DMS53 treated with DMSO at 0.1 percent for 48 hours (cell line): ENCODE results near the gene GIMAP2.

Source experiments
- DNase-seq: peaks from one replicate; lab custom pipeline; 2025; ENCODE audit not compliant: unreplicated experiment; lab: John Stamatoyannopoulos, UW

Gene GIMAP2

GRCh38 chr7:150732786-150733481 lies 47.4 kb downstream of the GIMAP2 start:
- no peak for DNase-seq

GRCh38 chr7:150733482-150734095 lies 48.1 kb downstream of the GIMAP2 start:
- DNase-seq: no peak

- no peak for DNase-seq
These were observed 48.7 kb downstream of the GIMAP2 start for GRCh38 chr7:150734254-150734653.

- DNase-seq: no peak
These were observed 50.3 kb downstream of the GIMAP2 start for GRCh38 chr7:150735596-150736358.

- no peak for DNase-seq
These were observed 51.4 kb downstream of the GIMAP2 start for GRCh38 chr7:150736864-150737263.

DNA sequence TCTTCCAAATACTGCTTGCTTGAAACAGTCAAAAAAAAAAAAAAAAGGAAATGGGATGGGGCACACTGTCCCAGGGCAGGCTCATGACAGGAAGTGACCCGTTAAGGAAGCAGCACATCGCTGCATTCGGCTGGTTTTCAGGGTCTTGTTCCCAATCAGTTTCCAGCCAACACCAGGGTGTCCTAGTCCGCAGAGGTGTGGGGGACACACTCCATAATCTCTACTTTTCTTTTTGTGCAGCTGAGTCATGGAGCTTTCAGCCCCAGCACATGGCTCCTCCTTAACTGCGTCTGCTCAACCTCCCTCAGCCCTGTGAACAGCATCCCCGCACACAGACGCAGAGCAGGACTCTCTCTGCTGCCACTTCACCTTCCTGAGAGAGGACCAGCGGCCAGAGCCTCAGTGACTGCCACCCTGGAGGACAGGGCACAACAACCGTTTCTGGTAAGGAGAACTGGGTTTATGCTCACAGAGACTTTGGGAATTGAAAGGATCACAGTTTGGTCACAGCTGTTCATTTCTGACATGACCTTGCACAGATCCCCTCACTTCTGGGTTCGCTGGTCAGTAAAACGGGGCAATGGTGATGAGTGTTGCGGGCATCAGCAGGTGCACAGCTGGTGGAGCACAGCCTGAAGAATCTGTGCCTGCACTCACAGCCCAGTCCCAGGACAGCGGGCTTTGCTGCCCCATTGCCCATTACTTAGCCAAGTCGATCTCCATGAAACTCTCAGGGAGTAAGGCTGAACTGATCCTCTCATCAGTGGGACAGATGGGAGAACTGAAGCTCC lies 52.0 kb downstream of the GIMAP2 start, which contains the start of gene GIMAP5:
TSS of gene GIMAP5 (plus strand) at position 154 of the 791 bp plus-strand sequence. CDS start 3,467 bp downstream, outside the sequence.
- DNase-seq: no peak

GRCh38 chr7:150738092-150738491 lies 52.6 kb downstream of the GIMAP2 start:
- no peak for DNase-seq

DNA sequence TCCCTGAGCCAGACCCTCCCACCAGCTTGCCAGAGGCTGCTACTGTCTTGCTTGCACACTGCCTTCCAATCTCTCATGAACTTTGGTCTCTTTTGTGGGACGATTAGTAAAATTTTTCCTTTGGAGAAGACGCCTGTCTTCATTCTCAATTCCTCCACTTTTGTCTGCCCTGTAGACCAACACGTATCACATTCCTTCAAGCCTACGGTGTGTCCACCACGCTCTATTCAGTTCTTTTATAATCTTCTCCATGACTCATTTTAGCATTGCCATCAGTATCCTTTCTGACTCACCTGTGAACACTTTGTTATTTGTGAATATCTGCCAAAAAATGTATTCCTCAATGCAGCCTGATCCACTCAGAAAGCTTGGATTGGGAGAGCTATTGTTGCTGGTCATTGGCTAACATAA lies 53.1 kb downstream of the GIMAP2 start:
- DNase-seq: no peak

DNA sequence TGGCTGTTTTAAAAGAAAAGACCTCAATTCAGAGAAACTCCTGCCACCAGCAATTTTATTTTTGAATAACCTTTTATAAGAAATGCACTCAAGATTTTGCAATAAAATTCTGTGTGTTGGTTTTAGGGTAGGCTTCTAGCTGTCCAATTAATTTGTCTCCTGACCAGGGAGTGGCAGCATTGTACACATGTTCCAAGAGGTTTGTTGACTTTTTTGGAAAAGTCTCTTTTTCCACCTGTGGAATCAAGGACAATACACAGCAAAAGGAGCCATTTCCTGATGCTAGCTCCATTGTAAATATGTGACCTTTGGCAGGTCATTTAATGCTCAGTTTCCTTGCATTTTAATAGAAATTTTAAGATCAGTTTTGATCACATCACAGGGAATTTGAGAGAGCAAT lies 53.5 kb downstream of the GIMAP2 start:
- no peak for DNase-seq

- no peak for DNase-seq
These were observed 54.5 kb downstream of the GIMAP2 start for GRCh38 chr7:150740053-150740452.

DNA sequence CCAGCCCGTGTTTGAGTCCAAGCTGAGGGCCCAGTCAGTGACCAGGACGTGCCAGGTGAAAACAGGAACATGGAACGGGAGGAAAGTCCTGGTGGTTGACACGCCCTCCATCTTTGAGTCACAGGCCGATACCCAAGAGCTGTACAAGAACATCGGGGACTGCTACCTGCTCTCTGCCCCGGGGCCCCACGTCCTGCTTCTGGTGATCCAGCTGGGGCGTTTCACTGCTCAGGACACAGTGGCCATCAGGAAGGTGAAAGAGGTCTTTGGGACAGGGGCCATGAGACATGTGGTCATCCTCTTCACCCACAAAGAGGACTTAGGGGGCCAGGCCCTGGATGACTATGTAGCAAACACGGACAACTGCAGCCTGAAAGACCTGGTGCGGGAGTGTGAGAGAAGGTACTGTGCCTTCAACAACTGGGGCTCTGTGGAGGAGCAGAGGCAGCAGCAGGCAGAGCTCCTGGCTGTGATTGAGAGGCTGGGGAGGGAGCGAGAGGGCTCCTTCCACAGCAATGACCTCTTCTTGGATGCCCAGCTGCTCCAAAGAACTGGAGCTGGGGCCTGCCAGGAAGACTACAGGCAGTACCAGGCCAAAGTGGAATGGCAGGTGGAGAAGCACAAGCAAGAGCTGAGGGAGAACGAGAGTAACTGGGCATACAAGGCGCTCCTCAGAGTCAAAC lies 56.9 kb downstream of the GIMAP2 start:
- no peak for DNase-seq
